ENCODE data around the gene OR51B4.

DNA sequence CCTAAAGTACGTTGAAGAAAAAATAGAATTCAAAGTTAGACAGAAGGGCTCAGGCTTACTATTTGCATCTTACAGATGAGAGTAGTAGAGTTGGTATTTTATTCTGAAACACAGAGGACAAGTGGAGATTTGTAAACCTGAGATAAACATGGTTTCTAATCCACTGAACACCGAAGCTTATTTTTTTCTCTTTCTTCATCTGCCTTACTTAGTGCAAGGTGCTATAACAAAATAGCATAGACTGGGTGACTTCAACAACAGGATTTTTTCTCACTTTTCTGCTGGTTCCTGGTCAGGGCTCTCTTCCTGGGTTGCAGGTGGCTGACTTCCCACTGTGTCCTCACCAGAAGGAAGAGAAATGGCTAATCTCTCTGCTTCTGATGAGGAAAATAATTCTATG, 50.0 kb downstream of the OR51B4 start:
- TF ChIP-seq, protein P1, sequence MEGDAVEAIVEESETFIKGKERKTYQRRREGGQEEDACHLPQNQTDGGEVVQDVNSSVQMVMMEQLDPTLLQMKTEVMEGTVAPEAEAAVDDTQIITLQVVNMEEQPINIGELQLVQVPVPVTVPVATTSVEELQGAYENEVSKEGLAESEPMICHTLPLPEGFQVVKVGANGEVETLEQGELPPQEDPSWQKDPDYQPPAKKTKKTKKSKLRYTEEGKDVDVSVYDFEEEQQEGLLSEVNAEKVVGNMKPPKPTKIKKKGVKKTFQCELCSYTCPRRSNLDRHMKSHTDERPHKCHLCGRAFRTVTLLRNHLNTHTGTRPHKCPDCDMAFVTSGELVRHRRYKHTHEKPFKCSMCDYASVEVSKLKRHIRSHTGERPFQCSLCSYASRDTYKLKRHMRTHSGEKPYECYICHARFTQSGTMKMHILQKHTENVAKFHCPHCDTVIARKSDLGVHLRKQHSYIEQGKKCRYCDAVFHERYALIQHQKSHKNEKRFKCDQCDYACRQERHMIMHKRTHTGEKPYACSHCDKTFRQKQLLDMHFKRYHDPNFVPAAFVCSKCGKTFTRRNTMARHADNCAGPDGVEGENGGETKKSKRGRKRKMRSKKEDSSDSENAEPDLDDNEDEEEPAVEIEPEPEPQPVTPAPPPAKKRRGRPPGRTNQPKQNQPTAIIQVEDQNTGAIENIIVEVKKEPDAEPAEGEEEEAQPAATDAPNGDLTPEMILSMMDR (IDR thresholded peaks at IDR 0.05) = no peak
- TF ChIP-seq POLR2A (IDR thresholded peaks at IDR 0.05) = no peak

Measured in thyroid gland (tissue), 4 donors.